Neural cell (in vitro differentiated cells): ENCODE data around the gene TMX4. TPM values are rescaled to one million over a fixed set of nuclear protein-coding genes. Genes with fewer than 3 reads are reported as not detected.

Source experiments
- H2AFZ ChIP-seq: fragments of 200-600, 300-800 bp; sonication (generic), shearing (Covaris generic); 2 replicates; pipeline ENCODE4 v1.6.0; 2014; ENCODE audit warnings: low read depth, mild to moderate bottlenecking, antibody characterized with exemption, low read length, moderate library complexity
- H3F3A ChIP-seq: fragments of 200-600 bp; shearing (Covaris generic); 2 replicates; pipeline ENCODE4 v1.6.1; 2016; ENCODE audit warnings: mild to moderate bottlenecking, moderate library complexity, mixed read lengths, antibody characterized with exemption, low read length; ENCODE audit not compliant: insufficient read depth, poor library complexity, severe bottlenecking
- H3K27ac ChIP-seq: fragments of 200-600, 300-800 bp; sonication (generic), shearing (Covaris generic); 2 replicates; pipeline ENCODE4 v1.5.1; 2014; ENCODE audit warnings: mild to moderate bottlenecking, low read length, moderate library complexity
- H3K27me3 ChIP-seq: fragments of 300-800, 200-600 bp; sonication (generic), shearing (Covaris generic); 2 replicates; pipeline ENCODE4 v1.6.0; 2014; ENCODE audit warnings: mild to moderate bottlenecking, low read depth, low read length, moderate library complexity; ENCODE audit not compliant: insufficient read depth
- H3K36me3 ChIP-seq: fragments of 300-800, 200-600 bp; sonication (generic), shearing (Covaris generic); 2 replicates; pipeline ENCODE4 v1.5.1; 2014; ENCODE audit warnings: mild to moderate bottlenecking, antibody characterized with exemption, low read length, moderate library complexity; ENCODE audit not compliant: insufficient read depth
- H3K4me2 ChIP-seq: fragments of 300-800, 200-600 bp; sonication (generic), shearing (Covaris generic); 2 replicates; pipeline ENCODE4 v1.6.0; 2014; ENCODE audit warnings: mild to moderate bottlenecking, low read length
- H3K4me3 ChIP-seq: fragments of 300-800, 200-600 bp; sonication (generic), shearing (Covaris generic); 2 replicates; pipeline ENCODE4 v1.5.1; 2014; ENCODE audit warnings: mild to moderate bottlenecking, low read length, moderate library complexity
- H3K79me2 ChIP-seq: fragments of 200-600 bp; shearing (Covaris generic); replicated peaks from 2 replicates; pipeline ENCODE4 v1.6.0; 2014; ENCODE audit warnings: mild to moderate bottlenecking, low read length, moderate library complexity; ENCODE audit not compliant: insufficient read depth
- H3K9ac ChIP-seq: fragments of 300-800, 200-600 bp; sonication (generic), shearing (Covaris generic); 2 replicates; pipeline ENCODE4 v1.6.1; 2016; ENCODE audit warnings: mild to moderate bottlenecking, low read length, mixed read lengths
- H3K9me2 ChIP-seq: fragments of 200-600 bp; shearing (Covaris generic); 2 replicates; pipeline ENCODE4 v1.6.1; 2016; ENCODE audit warnings: mild to moderate bottlenecking, low read length, mixed read lengths; ENCODE audit not compliant: insufficient read depth
- H3K9me3 ChIP-seq: fragments of 200-600, 300-800 bp; sonication (generic), shearing (Covaris generic); 2 replicates; pipeline ENCODE4 v1.6.1; 2016; ENCODE audit warnings: mild to moderate bottlenecking, mixed run types, low read length, moderate library complexity, mixed read lengths
- H4K20me1 ChIP-seq: fragments of 200-600 bp; shearing (Covaris generic); 2 replicates; pipeline ENCODE4 v1.6.1; 2016; ENCODE audit warnings: mild to moderate bottlenecking, mixed run types; ENCODE audit not compliant: insufficient read depth
- CTCF ChIP-seq: fragments of 450-650 bp; IDR thresholded peaks from 2 replicates; pipeline ENCODE4 v1.5.1; 2014; ENCODE audit warnings: antibody characterized with exemption, mild to moderate bottlenecking, moderate library complexity; ENCODE audit not compliant: poor library complexity, severe bottlenecking
- EP300 ChIP-seq: fragments of 450-650 bp; conservative IDR thresholded peaks from 2 replicates; pipeline ENCODE4 v1.6.1; 2014; ENCODE audit warnings: antibody characterized with exemption, mild to moderate bottlenecking, moderate library complexity; ENCODE audit not compliant: poor library complexity, severe bottlenecking
- EZH2 ChIP-seq: fragments of 200-600, 300-800 bp; shearing (Covaris generic), sonication (generic); IDR thresholded peaks from 2 replicates; pipeline ENCODE4 v1.6.1; 2014; ENCODE audit warnings: antibody characterized with exemption, low read length, borderline replicate concordance, mild to moderate bottlenecking; ENCODE audit not compliant: insufficient read depth, poor library complexity, severe bottlenecking
- MXI1 ChIP-seq: fragments of 450-650 bp; conservative IDR thresholded peaks from 2 replicates; pipeline ENCODE4 v1.6.1; 2014; ENCODE audit warnings: antibody characterized with exemption, mild to moderate bottlenecking; ENCODE audit not compliant: poor library complexity, severe bottlenecking
- POLR2AphosphoS5 ChIP-seq: IDR thresholded peaks from 2 replicates; pipeline ENCODE4 v1.6.1; 2012
- RAD21 ChIP-seq: fragments of 450-650 bp; conservative IDR thresholded peaks from 2 replicates; pipeline ENCODE4 v1.6.1; 2014; ENCODE audit warnings: antibody characterized with exemption, mild to moderate bottlenecking, moderate library complexity
- REST ChIP-seq: IDR thresholded peaks from 2 replicates; pipeline ENCODE4 v1.6.1; 2012; ENCODE audit warnings: borderline replicate concordance
- SMC3 ChIP-seq: fragments of 450-650 bp; conservative IDR thresholded peaks from 2 replicates; pipeline ENCODE4 v1.6.1; 2014; ENCODE audit warnings: antibody characterized with exemption, mild to moderate bottlenecking, moderate library complexity; ENCODE audit not compliant: poor library complexity
- TAF1 ChIP-seq: IDR thresholded peaks from 2 replicates; pipeline ENCODE4 v1.6.1; 2012; ENCODE audit warnings: low read depth
- polyA plus RNA-seq: library from polyadenylated mRNA; depleted of rRNA; stranded (reverse); fragments of >200 nt; gene quantifications from 2 replicates; pipeline ENCODE4 v1.2.3, GENCODE V29; 2014

The TMX4 gene
- polyA plus RNA-seq, 1 donor from 2014 or later = 41.2 TPM

DNA sequence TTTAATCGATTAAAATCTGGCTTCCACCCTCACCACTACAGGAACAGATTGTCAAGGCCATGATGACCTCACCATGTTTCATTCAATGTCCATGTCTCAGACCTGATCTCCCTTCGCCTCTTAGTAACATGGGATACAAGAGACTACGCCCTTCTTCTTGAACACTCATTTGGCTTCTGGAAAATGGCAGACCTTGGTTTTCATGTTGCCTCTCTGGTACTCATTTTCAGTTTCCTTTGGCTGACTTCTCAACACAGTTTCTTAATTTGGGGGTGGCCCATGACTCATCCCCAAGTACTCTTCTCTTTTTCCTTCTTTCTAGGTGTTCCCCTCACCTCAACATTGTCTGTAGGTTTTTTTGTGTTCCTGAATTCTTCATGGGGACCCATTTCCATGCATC, 22.7 kb downstream of the TMX4 start:
- no peaks in the 10 kb centered on the region for H3F3A ChIP-seq
- no peak overlapping the region for H3K27ac ChIP-seq
- no peaks in the 10 kb centered on the region for H3K27me3 ChIP-seq
- no peak overlapping the region for H3K4me2 ChIP-seq
- H3K9me2 ChIP-seq = no peaks in the 10 kb centered on the region
- H4K20me1 ChIP-seq = no peaks in the 10 kb centered on the region
- H2AFZ ChIP-seq = no peak overlapping the region
- no peaks in the 10 kb centered on the region for H3K9me3 ChIP-seq
- no peak for TF ChIP-seq MXI1
- TF ChIP-seq EZH2 = no peak
- TF ChIP-seq CTCF = no peak
- no peak for TF ChIP-seq TAF1
- TF ChIP-seq RAD21 = no peak
- TF ChIP-seq POLR2AphosphoS5 = no peak
- TF ChIP-seq EP300 = no peak
- H3K4me3 ChIP-seq = no peak overlapping the region
- peaks cover 27% of the 10 kb centered on the region for H3K36me3 ChIP-seq
- H3K9ac ChIP-seq = no peak overlapping the region
- H3K79me2 ChIP-seq = no peaks in the 10 kb centered on the region

- Histone ChIP-seq H3K4me3 (no peak overlapping the region), H3K9me2 (no peaks in the 10 kb centered on the region), H3K79me2 (no peaks in the 10 kb centered on the region), H3K4me2 (no peak overlapping the region), H3K36me3 (peaks cover 19% of the 10 kb centered on the region), H3F3A (no peaks in the 10 kb centered on the region), H2AFZ (no peak overlapping the region), H4K20me1 (no peaks in the 10 kb centered on the region), H3K9me3 (no peaks in the 10 kb centered on the region), H3K27ac (no peak overlapping the region), H3K27me3 (no peaks in the 10 kb centered on the region), H3K9ac (no peak overlapping the region)
- TF ChIP-seq TAF1 = no peak
Measured at GRCh38 chr20:7994809-7995208, 24.8 kb downstream of the TMX4 start.

GRCh38 chr20:7993703-7994102, 25.9 kb downstream of the TMX4 start:
- Histone ChIP-seq H3K9me2 (no peaks in the 10 kb centered on the region), H3K9ac (no peak overlapping the region), H3K4me3 (no peak overlapping the region), H3K27me3 (no peaks in the 10 kb centered on the region), H3K27ac (no peak overlapping the region), H3K36me3 (peaks cover 11% of the 10 kb centered on the region), H3K9me3 (no peaks in the 10 kb centered on the region), H3F3A (no peaks in the 10 kb centered on the region), H2AFZ (no peak overlapping the region), H3K79me2 (no peaks in the 10 kb centered on the region), H4K20me1 (no peaks in the 10 kb centered on the region), H3K4me2 (no peak overlapping the region)
- TF ChIP-seq CTCF (no peak), MXI1 (no peak), REST (no peak), POLR2AphosphoS5 (no peak), SMC3 (no peak), RAD21 (no peak), EP300 (no peak), TAF1 (no peak), EZH2 (no peak)
